ENCODE data around the gene SLC5A7.

GRCh38 chr2:108058576-108059137 lies 72.3 kb downstream of the SLC5A7 start:
- TF ChIP-seq, protein P1, sequence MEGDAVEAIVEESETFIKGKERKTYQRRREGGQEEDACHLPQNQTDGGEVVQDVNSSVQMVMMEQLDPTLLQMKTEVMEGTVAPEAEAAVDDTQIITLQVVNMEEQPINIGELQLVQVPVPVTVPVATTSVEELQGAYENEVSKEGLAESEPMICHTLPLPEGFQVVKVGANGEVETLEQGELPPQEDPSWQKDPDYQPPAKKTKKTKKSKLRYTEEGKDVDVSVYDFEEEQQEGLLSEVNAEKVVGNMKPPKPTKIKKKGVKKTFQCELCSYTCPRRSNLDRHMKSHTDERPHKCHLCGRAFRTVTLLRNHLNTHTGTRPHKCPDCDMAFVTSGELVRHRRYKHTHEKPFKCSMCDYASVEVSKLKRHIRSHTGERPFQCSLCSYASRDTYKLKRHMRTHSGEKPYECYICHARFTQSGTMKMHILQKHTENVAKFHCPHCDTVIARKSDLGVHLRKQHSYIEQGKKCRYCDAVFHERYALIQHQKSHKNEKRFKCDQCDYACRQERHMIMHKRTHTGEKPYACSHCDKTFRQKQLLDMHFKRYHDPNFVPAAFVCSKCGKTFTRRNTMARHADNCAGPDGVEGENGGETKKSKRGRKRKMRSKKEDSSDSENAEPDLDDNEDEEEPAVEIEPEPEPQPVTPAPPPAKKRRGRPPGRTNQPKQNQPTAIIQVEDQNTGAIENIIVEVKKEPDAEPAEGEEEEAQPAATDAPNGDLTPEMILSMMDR (IDR thresholded peaks at IDR 0.05; ENCODE audit: insufficient read depth, low read length, poor library complexity, severe bottlenecking), result no peak
- TF ChIP-seq EZH2phosphoT487 (conservative IDR thresholded peaks at IDR 0.05; ENCODE audit: low read length), result no peak
